Parathyroid adenoma (tissue), 2 donors: ENCODE results near the gene GRID1.

ENCODE experiments used
- H2AFZ ChIP-seq: fragments of 300-600 bp; sonication (generic); one replicate; pipeline ENCODE4 v1.7.0; 2017; ENCODE audit warnings: antibody characterized with exemption, mild to moderate bottlenecking
- H3K27ac ChIP-seq: fragments of 300-600 bp; sonication (generic); one replicate; pipeline ENCODE4 v1.7.0; 2017
- H3K27me3 ChIP-seq: fragments of 300-600 bp; sonication (generic); one replicate; pipeline ENCODE4 v1.7.0; 2017; ENCODE audit warnings: low read length; ENCODE audit not compliant: control insufficient read depth, insufficient read depth
- H3K36me3 ChIP-seq: fragments of 300-600 bp; sonication (generic); one replicate; pipeline ENCODE4 v1.7.0; 2017; ENCODE audit warnings: low read length; ENCODE audit not compliant: control insufficient read depth, insufficient read depth
- H3K4me1 ChIP-seq: fragments of 300-600 bp; sonication (generic); one replicate; pipeline ENCODE4 v1.7.0; 2017; ENCODE audit warnings: control low read depth
- H3K4me2 ChIP-seq: fragments of 300-600 bp; sonication (generic); one replicate; pipeline ENCODE4 v1.7.0; 2017; ENCODE audit warnings: low read length
- H3K4me3 ChIP-seq: fragments of 300-600 bp; sonication (generic); one replicate; pipeline ENCODE4 v1.7.0; 2017; ENCODE audit warnings: low read depth, low read length
- H3K79me2 ChIP-seq: fragments of 300-600 bp; sonication (generic); one replicate; pipeline ENCODE4 v1.7.0; 2017; ENCODE audit warnings: control low read depth
- H3K9ac ChIP-seq: fragments of 300-600 bp; sonication (generic); one replicate; pipeline ENCODE4 v1.7.0; 2017; ENCODE audit warnings: mild to moderate bottlenecking
- H3K9me3 ChIP-seq: fragments of 300-600 bp; sonication (generic); one replicate; pipeline ENCODE4 v1.7.0; 2017; ENCODE audit warnings: low read length; ENCODE audit not compliant: control insufficient read depth
- TF ChIP-seq, protein P1 (sequence below): fragments of 300-600 bp; sonication (generic); IDR thresholded peaks from one replicate; pipeline ENCODE4 v1.7.0; 2017; ENCODE audit warnings: antibody characterized with exemption, mild to moderate bottlenecking
- donor health status: primary hyperparathyroidism.

Gene GRID1

DNA sequence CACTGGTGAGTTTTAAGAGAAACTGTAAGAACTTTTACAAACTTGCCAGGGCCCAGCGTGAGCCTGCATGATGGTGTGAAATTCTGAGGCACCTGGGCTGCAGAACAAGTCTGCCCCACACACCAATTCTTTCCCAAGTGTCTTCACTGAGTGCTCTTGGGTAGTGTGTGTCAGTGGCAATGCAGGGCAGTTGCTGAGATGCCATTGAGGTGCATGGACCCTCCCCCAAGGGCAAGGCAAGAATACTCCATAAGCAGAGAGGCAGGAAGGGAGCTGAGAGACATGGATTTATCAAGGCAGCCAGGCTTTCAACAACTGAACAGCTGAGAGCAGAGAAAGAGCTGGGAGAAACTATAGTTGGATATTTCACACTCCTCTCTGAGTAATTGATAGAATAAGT is 801.2 kb downstream of the GRID1 start:
- H3K27me3 ChIP-seq, result no peaks in the 10 kb centered on the region
- no peaks in the 10 kb centered on the region for H3K36me3 ChIP-seq
- H2AFZ ChIP-seq, result no peak overlapping the region
- no peak overlapping the region for H3K27ac ChIP-seq
- no peaks in the 10 kb centered on the region for H3K4me1 ChIP-seq
- no peak overlapping the region for H3K4me2 ChIP-seq
- H3K79me2 ChIP-seq, result no peaks in the 10 kb centered on the region
- no peak overlapping the region for H3K4me3 ChIP-seq
- TF ChIP-seq, protein P1, sequence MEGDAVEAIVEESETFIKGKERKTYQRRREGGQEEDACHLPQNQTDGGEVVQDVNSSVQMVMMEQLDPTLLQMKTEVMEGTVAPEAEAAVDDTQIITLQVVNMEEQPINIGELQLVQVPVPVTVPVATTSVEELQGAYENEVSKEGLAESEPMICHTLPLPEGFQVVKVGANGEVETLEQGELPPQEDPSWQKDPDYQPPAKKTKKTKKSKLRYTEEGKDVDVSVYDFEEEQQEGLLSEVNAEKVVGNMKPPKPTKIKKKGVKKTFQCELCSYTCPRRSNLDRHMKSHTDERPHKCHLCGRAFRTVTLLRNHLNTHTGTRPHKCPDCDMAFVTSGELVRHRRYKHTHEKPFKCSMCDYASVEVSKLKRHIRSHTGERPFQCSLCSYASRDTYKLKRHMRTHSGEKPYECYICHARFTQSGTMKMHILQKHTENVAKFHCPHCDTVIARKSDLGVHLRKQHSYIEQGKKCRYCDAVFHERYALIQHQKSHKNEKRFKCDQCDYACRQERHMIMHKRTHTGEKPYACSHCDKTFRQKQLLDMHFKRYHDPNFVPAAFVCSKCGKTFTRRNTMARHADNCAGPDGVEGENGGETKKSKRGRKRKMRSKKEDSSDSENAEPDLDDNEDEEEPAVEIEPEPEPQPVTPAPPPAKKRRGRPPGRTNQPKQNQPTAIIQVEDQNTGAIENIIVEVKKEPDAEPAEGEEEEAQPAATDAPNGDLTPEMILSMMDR, result no peak
- H3K9ac ChIP-seq, result no peak overlapping the region
- H3K9me3 ChIP-seq, result no peaks in the 10 kb centered on the region

DNA sequence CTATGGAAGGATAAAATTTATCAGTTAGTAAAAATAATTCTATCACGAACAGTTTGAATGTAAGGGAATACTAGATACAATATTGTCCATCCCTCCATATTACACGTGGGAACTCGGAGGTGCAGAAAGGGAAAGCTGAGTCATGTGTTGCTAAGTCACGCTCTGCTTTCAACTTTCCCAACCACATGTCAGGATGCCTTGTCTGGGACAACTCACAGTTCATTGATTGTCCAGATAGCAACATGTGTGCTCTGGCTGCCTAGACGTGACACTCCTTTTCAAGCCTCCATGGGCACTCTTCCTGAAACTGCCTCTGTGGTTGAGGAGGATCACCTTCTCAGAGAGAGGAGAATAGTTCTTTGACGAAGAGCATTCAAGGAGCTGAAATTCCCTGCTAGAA is 808.1 kb downstream of the GRID1 start:
- TF ChIP-seq, protein P1, result no peak
- Histone ChIP-seq H3K79me2 (no peaks in the 10 kb centered on the region), H3K4me2 (no peak overlapping the region), H3K9ac (no peak overlapping the region), H3K4me3 (no peak overlapping the region), H3K36me3 (no peaks in the 10 kb centered on the region), H3K27ac (no peak overlapping the region), H3K4me1 (no peaks in the 10 kb centered on the region), H2AFZ (no peak overlapping the region), H3K27me3 (no peaks in the 10 kb centered on the region), H3K9me3 (no peaks in the 10 kb centered on the region)

DNA sequence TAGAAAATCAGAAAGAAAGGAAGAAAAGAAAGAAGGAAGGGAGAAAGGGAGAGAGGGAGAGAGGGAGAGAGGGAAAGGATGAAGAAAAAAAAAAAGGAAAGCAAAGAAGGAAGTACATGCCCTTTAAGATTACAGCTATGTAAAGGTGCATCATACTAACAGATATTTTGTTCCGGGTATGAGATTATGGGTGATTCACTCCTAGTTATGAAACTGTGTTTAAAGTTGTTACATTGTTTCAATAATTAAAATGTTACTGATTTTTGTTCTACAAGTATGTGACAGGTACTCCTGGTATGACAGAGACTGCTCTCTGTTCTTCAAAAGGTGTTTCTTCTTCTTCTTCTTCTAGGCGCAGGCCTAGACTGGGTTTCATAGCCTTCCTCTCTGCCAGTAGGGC is 808.9 kb downstream of the GRID1 start:
- H3K27ac ChIP-seq, result no peak overlapping the region

DNA sequence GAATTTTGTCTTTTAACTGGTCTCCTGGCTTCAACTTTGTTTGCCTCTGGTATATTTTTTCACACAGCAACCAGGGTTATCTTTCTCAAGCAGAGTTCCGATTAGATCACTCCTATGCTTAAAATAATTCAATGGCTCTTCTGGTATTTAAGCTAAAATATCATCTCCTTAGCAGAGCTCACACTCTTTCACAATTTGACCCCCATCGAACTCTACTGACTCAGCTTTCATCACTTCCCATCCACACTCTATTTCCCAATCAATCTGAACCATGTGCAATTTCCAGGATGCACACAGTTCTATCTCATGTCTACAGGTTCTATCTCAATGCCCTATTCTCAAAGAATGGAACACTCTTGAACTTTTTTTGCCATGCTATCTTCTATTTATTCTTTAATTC is 809.5 kb downstream of the GRID1 start:
- H3K4me3 ChIP-seq, result no peak overlapping the region
- no peak overlapping the region for H3K9ac ChIP-seq
- H3K79me2 ChIP-seq, result no peaks in the 10 kb centered on the region
- H3K27me3 ChIP-seq, result no peaks in the 10 kb centered on the region
- H3K4me2 ChIP-seq, result no peak overlapping the region
- no peak overlapping the region for H2AFZ ChIP-seq
- H3K4me1 ChIP-seq, result no peaks in the 10 kb centered on the region
- TF ChIP-seq, protein P1, result no peak
- no peak overlapping the region for H3K27ac ChIP-seq
- no peaks in the 10 kb centered on the region for H3K36me3 ChIP-seq
- H3K9me3 ChIP-seq, result no peaks in the 10 kb centered on the region

More for the DNA sequence above, 808.9 kb downstream of the GRID1 start:
- no peak overlapping the region for H2AFZ ChIP-seq
- H3K36me3 ChIP-seq, result no peaks in the 10 kb centered on the region
- no peaks in the 10 kb centered on the region for H3K27me3 ChIP-seq
- H3K4me3 ChIP-seq, result no peak overlapping the region
- no peaks in the 10 kb centered on the region for H3K79me2 ChIP-seq
- no peaks in the 10 kb centered on the region for H3K4me1 ChIP-seq
- no peak overlapping the region for H3K9ac ChIP-seq
- TF ChIP-seq, protein P1, result no peak
- no peak overlapping the region for H3K4me2 ChIP-seq
- no peaks in the 10 kb centered on the region for H3K9me3 ChIP-seq
